ENCODE data around the gene TAF10. TPM values are rescaled to one million over a fixed set of nuclear protein-coding genes. Genes with fewer than 3 reads are reported as not detected.

Gene TAF10
- total RNA-seq, 1 experiment from 2014 or later, result 68.1 TPM

DNA sequence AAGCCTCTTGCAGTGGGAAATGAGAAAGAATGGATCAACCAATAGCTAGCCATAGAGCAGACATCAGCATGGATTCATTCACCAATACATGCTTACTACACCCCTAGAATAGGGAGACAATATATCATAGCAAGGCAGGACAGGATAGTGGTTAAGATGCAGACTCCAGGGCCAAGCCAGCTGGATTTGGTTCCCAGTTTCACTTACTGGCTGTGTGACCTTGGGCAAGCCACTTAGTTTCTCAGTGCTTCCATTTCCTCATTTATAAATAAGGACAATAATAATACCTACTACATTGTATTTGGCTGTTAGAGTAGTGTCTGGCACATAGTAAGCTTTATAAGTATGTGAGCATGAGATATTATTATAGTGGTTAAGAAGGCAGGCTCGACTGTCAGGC is 36.5 kb upstream of the TAF10 start:
- H3K9me3 ChIP-seq (replicated peaks), result no peaks in the 10 kb centered on the region
- peaks cover 8% of the 10 kb centered on the region; the same call in 1 of the 2 replicates for H3K4me1 ChIP-seq
- no peak for DNase-seq
- H3K27ac ChIP-seq, result no peak overlapping the region
- no peaks in the 10 kb centered on the region for H3K27me3 ChIP-seq
- no peaks in the 10 kb centered on the region for H3K36me3 ChIP-seq
- no peak overlapping the region for H3K4me3 ChIP-seq

DNA sequence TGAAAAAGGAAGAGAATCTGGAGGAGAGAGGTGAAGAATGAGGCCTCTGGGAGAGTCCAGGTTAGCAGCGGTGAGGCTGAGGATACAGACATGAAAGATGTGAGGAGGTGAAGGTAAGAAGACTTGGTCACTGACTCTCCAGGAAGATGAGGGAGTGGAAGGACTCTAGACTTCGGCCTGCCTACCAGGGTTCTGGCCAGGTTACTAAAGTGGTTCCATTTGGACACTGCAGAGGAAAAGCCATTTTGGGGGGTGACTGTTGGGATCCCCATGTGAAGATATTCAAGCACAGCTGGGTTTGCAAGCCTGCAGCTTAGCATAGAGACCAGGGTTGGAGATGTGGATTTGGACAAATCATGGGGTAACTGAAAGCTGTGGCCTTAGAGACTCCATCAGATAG is 35.8 kb upstream of the TAF10 start:
- no peak overlapping the region for H3K27ac ChIP-seq
- no peak overlapping the region for H3K4me3 ChIP-seq
- H3K36me3 ChIP-seq, result no peaks in the 10 kb centered on the region
- no peaks in the 10 kb centered on the region for H3K27me3 ChIP-seq
- no peak for DNase-seq
- H3K4me1 ChIP-seq, result peaks cover 8% of the 10 kb centered on the region; the same call in 1 of the 2 replicates
- H3K9me3 ChIP-seq (replicated peaks), result no peaks in the 10 kb centered on the region

DNA sequence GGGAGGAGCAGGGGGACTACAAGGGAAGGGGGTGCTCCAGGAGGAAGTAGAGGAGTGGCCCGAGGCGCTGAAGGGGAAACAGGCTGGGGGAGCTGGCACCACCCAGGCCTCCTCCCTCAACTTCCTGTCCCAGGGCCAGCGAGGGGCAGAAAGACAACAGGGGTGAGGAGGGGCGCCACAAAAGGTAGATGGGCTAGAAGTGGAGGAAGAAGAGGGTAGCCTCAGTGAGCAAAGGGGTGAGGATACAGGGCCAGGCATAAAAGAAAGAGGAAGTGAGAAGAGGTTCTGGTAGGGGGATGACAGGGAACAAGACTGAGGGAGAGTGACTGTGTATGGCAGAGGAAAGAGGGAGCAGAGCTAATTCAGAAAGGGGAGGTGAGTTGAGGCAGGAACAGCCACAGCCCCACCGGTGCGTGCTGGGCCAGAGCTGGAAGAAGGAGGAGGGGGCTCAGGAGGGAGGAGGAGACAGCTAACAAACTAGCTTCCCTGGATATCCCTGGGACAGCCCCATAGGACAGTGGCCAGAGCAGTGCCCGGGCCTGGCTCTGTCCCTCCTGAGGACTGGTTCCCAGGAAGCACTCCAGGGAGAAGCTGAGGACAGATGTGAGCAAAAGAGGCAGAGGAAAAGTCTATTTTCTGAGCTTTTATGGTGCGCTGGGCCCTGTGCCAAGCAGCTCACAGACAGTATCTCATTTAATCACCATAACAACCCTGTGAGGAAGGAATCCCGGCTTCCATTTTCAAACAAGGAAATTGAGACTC is 35.1 kb upstream of the TAF10 start:
- no peaks in the 10 kb centered on the region for H3K36me3 ChIP-seq
- H3K4me3 ChIP-seq, result no peak overlapping the region
- no peak for DNase-seq
- peaks cover 8% of the 10 kb centered on the region; the same call in 1 of the 2 replicates for H3K4me1 ChIP-seq
- no peak overlapping the region for H3K27ac ChIP-seq
- H3K9me3 ChIP-seq (replicated peaks), result no peaks in the 10 kb centered on the region
- H3K27me3 ChIP-seq, result no peaks in the 10 kb centered on the region

DNA sequence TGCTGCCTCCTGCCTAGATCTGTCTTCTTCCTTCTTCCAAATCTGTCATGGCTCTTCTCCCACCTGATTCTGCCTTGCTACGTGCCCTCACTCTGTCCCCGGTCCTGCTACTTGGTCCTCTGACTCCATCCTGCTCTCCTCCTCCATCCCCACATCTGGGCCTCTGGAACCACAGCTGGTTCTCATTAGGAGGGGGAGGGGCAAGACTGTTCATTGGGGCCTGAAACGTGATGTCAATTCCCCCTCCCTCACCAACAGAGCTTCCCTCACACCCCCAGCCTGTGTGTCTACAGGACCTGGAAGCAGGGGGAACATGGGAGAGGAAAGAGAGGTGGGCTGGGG is 34.5 kb upstream of the TAF10 start:
- Histone ChIP-seq H3K4me1 (peaks cover 8% of the 10 kb centered on the region; the same call in 1 of the 2 replicates), H3K27ac (no peak overlapping the region), H3K36me3 (no peaks in the 10 kb centered on the region), H3K4me3 (no peak overlapping the region), H3K9me3 (replicated peaks) (no peaks in the 10 kb centered on the region), H3K27me3 (no peaks in the 10 kb centered on the region)
- no peak for DNase-seq

DNA sequence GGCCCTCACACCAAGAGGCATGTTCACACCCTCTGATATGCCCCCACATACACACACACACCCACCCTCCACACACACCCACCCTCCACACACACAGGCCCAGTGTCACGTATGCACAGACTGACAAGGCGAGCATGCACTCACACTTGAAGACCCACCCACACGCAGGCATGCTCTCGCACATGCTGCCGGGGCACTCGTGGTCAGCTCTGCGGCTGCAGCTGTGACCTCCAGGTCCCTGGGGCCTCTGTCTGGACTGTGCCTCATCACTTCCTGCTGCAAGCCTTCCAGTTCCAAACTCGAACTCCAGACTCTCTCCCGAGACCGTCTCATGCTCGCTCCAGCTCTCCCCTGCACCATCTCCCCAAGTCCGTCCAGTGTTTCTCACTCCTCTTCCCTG is 34.1 kb upstream of the TAF10 start:
- no peak overlapping the region for H3K27ac ChIP-seq
- no peak overlapping the region for H3K4me3 ChIP-seq
- peaks cover 8% of the 10 kb centered on the region; the same call in 1 of the 2 replicates for H3K4me1 ChIP-seq
- H3K36me3 ChIP-seq, result no peaks in the 10 kb centered on the region
- H3K9me3 ChIP-seq (replicated peaks), result no peaks in the 10 kb centered on the region
- no peaks in the 10 kb centered on the region for H3K27me3 ChIP-seq
- peak in 1 of 2 experiments; percentile 34 for DNase-seq

DNA sequence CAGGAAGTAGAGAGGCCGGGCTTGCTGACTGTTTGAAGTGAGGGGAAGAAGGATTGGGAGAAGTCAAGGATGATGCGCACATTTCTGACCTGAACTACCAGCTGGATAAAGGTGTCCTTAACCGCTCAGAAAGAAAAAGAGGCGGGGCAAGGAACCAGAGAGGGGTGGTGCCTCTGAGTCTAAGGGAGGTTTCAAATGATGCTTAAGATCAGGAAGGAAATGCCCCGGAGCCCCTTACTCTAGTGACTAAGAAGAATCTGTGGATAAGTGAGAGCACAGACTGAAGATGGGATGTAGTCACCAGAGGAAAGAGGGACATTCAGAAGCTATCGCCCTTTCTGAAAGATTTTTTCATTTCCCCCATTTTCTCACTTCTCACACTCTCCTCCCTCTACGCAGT is 30.9 kb upstream of the TAF10 start:
- H3K27ac ChIP-seq, result no peak overlapping the region
- no peaks in the 10 kb centered on the region for H3K36me3 ChIP-seq
- H3K4me3 ChIP-seq, result no peak overlapping the region
- H3K9me3 ChIP-seq (replicated peaks), result no peaks in the 10 kb centered on the region
- peaks cover 8% of the 10 kb centered on the region; the same call in 1 of the 2 replicates for H3K4me1 ChIP-seq
- H3K27me3 ChIP-seq, result no peaks in the 10 kb centered on the region
- DNase-seq, result no peak

DNA sequence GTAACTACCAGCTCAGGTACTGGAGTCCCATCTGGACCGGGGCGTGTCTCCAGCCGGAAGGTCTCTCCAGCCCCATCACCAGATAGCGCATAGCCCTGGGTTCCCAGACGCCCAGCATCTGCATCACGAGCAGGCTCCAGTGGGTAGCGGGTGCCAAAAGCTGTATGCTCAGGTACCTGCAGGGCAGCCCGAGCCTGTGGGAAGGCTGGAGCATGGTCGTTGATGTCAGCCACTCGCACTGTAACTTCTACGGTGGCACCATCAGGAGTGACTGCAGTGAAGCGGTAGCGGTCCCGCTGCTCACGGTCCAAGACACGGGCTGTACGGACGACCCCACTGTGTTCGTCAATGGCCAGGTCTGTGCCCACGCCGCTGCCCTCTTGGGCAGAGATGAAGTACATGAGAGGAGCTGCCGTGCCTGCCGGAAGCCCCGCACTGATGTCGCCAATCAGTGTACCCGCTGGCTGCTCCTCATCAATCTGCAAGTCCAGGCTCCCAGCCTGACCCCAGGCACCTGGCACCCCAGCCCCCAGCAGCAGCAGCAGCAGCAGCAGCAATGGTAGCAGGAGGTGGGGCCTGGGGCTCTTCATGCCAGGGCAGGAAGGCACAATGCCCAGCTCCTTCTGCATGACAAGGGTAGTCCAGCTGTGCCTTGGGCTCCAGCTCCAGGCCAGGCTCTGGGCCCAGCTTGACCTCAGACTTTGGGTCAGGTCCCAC is 29.1 kb upstream of the TAF10 start:
- H3K27me3 ChIP-seq, result no peaks in the 10 kb centered on the region
- no peaks in the 10 kb centered on the region for H3K9me3 ChIP-seq (replicated peaks)
- DNase-seq, result no peak
- no peaks in the 10 kb centered on the region for H3K36me3 ChIP-seq
- peaks cover 3% of the 10 kb centered on the region; the same call in 1 of the 2 replicates for H3K4me1 ChIP-seq
- H3K27ac ChIP-seq, result no peak overlapping the region
- H3K4me3 ChIP-seq, result no peak overlapping the region

DNA sequence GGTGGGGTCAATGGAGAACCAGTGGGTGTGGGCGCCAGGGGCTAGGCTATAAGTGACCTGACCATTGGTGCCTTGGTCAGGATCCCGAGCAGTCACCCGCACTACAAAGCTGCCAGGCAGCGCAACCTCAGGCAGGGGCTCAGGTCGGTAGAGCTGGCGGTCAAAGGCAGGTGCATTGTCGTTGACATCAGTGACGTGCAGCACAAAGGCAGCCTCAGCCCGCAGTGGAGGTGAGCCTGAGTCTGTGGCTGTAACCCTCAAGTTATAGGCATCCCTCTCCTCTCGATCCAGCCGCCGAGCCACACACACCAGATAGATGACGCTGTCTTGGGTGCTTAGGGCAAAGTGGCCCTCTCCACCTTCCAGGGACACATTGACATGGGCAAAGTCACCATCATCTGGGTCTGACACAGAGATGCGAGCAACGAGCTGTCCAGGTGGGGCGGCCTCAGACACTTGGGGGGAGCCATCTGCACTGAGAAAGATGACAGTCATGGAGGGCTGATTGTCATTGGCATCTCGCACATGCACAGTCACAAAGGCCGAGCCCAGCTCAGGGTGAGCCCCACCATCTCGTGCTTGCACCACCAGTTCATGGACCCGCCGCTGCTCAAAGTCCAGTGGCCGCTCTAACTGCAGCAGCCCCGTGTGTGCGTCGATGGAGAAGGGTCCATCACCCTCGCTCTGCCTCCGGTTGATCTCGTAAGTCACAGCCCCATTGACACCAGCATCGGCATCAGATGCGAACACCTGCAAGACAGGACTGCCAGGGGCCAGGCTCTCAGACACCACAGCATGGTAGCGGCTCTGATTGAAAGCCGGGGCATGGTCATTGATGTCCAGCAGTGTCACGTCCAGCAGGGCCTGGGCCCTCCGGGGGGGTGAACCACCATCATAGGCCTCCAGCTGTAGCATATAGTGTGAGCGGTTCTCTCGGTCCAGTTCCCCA is 28.3 kb upstream of the TAF10 start:
- DNase-seq, result no peak
- Histone ChIP-seq H3K27me3 (no peaks in the 10 kb centered on the region), H3K4me3 (no peak overlapping the region), H3K4me1 (peaks cover 5% of the 10 kb centered on the region; the same call in 1 of the 2 replicates), H3K27ac (no peak overlapping the region), H3K36me3 (no peaks in the 10 kb centered on the region; the same call in 1 of the 2 replicates), H3K9me3 (replicated peaks) (no peaks in the 10 kb centered on the region)

DNA sequence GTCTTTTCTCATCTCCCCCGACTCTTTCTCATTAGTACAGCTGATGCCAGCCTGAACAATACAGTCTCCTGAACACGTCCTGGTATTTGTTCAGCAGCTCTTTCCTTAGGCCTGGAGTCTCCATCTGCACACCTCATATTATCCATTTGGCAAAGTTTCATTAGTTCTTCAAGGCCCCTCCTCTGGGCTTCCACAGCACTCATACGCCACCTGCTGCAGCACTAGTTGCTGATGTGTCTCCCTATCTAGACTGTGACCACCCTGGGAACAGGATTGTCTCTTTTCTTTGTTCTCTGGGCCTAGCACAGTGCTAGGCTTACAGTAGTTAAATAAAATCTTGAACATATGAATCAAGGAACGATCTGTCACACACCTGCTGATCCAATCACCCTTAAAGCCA is 26.4 kb upstream of the TAF10 start:
- H3K4me1 ChIP-seq, result peaks cover 8% of the 10 kb centered on the region; the same call in 1 of the 2 replicates
- H3K9me3 ChIP-seq (replicated peaks), result no peaks in the 10 kb centered on the region
- no peak overlapping the region for H3K27ac ChIP-seq
- no peaks in the 10 kb centered on the region for H3K27me3 ChIP-seq
- no peak overlapping the region for H3K4me3 ChIP-seq
- no peaks in the 10 kb centered on the region; the same call in 1 of the 2 replicates for H3K36me3 ChIP-seq
- no peak for DNase-seq

DNA sequence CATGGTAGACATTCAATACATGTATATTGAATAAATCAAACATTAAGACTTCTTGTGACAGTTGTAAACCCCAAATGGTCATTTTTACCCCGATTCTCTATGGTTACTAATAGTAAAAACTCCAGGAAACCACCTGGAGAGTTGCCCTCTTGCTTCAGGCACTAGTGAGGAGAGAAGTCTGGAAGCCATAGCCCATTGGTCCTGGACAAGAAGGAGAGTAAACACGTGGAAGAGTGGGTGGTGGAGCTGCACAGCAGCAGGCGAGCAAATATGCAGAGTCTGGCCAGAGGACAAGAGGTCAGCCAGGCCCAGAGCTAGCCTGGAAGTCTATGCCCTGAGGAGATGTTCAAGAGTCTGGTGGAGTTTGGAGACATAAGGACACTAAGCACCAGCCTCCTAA is 25.9 kb upstream of the TAF10 start:
- no peak for DNase-seq
- no peaks in the 10 kb centered on the region; the same call in 1 of the 2 replicates for H3K36me3 ChIP-seq
- H3K4me3 ChIP-seq, result no peak overlapping the region

DNA sequence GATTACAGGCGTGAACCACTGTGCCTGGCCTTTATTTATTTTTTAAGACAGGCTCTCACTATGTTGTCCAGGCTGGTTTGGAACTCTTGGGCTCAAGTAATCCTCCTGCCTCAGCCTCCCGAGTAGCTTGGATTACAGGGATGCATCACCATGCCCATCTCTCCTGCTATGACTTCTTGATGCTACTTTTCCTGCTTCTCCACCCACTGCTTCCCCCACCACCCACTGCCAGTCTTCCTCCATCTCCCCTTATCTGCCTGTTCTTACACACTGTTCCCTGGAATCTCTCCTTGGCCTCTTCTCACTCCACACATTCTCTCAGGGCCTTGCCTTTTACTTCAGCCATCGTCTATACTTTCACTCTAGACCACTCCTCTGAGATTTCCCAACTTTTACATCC is 24.5 kb upstream of the TAF10 start:
- Histone ChIP-seq H3K4me3 (no peak overlapping the region), H3K27me3 (no peaks in the 10 kb centered on the region), H3K9me3 (replicated peaks) (no peaks in the 10 kb centered on the region), H3K27ac (no peak overlapping the region), H3K4me1 (peaks cover 8% of the 10 kb centered on the region; the same call in 1 of the 2 replicates), H3K36me3 (no peaks in the 10 kb centered on the region; the same call in 1 of the 2 replicates)
- DNase-seq, result no peak

More for the DNA sequence above, 25.9 kb upstream of the TAF10 start:
- Histone ChIP-seq H3K27ac (no peak overlapping the region), H3K27me3 (no peaks in the 10 kb centered on the region), H3K4me1 (peaks cover 8% of the 10 kb centered on the region; the same call in 1 of the 2 replicates), H3K9me3 (replicated peaks) (no peaks in the 10 kb centered on the region)

DNA sequence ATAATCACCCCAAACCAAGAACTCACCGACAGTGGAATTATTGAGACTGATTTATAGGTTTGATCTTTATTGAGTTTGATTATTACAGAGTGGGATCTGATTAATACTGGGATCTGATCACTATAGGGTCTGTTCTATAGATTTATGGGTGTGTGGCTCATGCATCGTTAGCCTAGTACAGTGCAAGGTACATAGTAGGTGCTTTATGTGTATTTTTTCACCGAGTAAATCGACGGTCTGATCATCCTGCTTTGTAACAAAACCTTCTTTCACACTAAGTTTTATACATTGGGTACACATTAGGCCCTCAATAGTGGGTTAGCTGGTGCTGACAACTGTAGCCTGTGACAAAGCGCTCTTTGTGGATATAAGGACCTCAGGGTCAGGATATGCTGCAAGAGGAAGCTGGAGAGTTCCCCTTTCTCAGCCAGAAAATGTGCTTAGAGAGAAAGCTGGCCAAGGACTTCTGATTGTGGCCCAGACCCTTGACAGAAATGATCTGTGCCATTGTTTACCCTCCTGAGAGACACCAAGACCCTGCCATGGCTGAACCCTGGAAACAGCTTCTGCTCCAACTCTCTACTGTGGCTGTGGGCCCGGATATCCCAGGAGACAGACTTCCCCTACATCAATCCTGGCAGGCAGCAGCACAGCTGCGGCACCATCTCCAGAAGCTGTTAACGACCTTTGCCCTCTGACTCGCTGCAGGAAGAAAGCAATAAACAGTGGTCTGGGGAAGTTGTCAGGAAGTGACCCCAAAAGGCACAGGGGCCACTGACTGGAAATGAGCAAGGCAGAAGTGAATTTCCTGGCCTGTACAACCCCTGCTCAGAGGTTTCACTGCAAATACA is 23.3 kb upstream of the TAF10 start:
- Histone ChIP-seq H3K36me3 (no peaks in the 10 kb centered on the region; the same call in 1 of the 2 replicates), H3K9me3 (replicated peaks) (no peaks in the 10 kb centered on the region), H3K27me3 (no peaks in the 10 kb centered on the region), H3K4me1 (peaks cover 8% of the 10 kb centered on the region; the same call in 1 of the 2 replicates), H3K4me3 (no peak overlapping the region), H3K27ac (peak overlapping the region; percentile 31)
- peak; percentile 35 to 50 for DNase-seq

DNA sequence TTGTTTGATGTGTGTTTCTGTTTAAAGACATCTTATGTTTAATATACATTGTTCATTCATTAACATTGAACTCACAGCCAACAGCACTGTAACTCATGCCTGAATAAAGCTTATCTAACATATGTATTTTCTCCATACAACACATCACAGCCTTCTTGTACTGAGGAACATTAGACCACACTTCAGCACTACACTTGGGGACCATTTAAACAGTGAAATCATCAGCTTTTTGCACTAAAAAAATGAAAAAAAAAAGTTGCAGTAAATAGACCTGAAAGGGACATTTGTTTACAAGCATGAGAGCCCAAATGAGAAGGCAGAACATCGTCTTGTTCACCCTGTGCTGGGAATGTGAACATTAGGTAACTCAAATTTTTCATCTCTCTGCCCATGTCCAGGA is 22.5 kb upstream of the TAF10 start:
- peaks cover 8% of the 10 kb centered on the region; the same call in 1 of the 2 replicates for H3K4me1 ChIP-seq
- no peak overlapping the region for H3K4me3 ChIP-seq
- no peaks in the 10 kb centered on the region; the same call in 1 of the 2 replicates for H3K36me3 ChIP-seq
- H3K27me3 ChIP-seq, result no peaks in the 10 kb centered on the region
- H3K9me3 ChIP-seq (replicated peaks), result no peaks in the 10 kb centered on the region
- no peak overlapping the region for H3K27ac ChIP-seq
- DNase-seq, result no peak
